GM23338 (cell line): ENCODE results near the gene CRY1. TPM values are rescaled to one million over a fixed set of nuclear protein-coding genes. Genes with fewer than 3 reads are reported as not detected.
"Not testable (repeated sequence)": the region's sequence is repeated elsewhere in the genome, so short reads cannot be mapped to it uniquely, and the experiment has no call there.

Experiments
- ATAC-seq: fragments of 200-7000 bp; cut with Tn5 transposase; 3 replicates; pipeline ENCODE4 v1.9.1; 2020
- DNase-seq: peaks from one replicate; pipeline ENCODE4 v3.0.0-alpha.2; 2015; ENCODE audit warnings: low spot score
- H2AFZ ChIP-seq: fragments of 200-600 bp; sonication (generic); 2 replicates; pipeline ENCODE4 v1.8.0; 2016; ENCODE audit warnings: antibody characterized with exemption, mild to moderate bottlenecking, moderate library complexity
- H3F3A ChIP-seq: fragments of 200-600 bp; sonication (generic); replicated peaks from 2 replicates; pipeline ENCODE4 v1.8.0; 2017; ENCODE audit warnings: antibody characterized with exemption, mixed run types, low read depth
- H3K27ac ChIP-seq: fragments of 200-600 bp; sonication (generic); 2 replicates; pipeline ENCODE4 v1.6.1; 2016; ENCODE audit warnings: low read depth
- H3K27me3 ChIP-seq: fragments of 200-600 bp; sonication (generic); 2 replicates; pipeline ENCODE4 v1.8.0; 2016; ENCODE audit warnings: mild to moderate bottlenecking, mixed run types, moderate library complexity; ENCODE audit not compliant: insufficient read depth
- H3K36me3 ChIP-seq: fragments of 200-600 bp; sonication (generic); 2 replicates; pipeline ENCODE4 v1.8.0; 2016; ENCODE audit warnings: mild to moderate bottlenecking; ENCODE audit not compliant: insufficient read depth
- H3K4me1 ChIP-seq: fragments of 200-600 bp; sonication (generic); 2 replicates; pipeline ENCODE4 v1.8.0; 2016; ENCODE audit warnings: mild to moderate bottlenecking, moderate library complexity; ENCODE audit not compliant: insufficient read depth
- H3K4me2 ChIP-seq: fragments of 200-600 bp; sonication (generic); 2 replicates; pipeline ENCODE4 v1.7.1; 2017; ENCODE audit warnings: mixed run types
- H3K4me3 ChIP-seq: fragments of 200-600 bp; sonication (generic); 2 replicates; pipeline ENCODE4 v1.6.1; 2016; ENCODE audit warnings: mixed run types
- H3K79me2 ChIP-seq: fragments of 200-600 bp; sonication (generic); replicated peaks from 2 replicates; pipeline ENCODE4 v1.8.0; 2017; ENCODE audit warnings: mild to moderate bottlenecking; ENCODE audit not compliant: insufficient read depth
- H3K9me2 ChIP-seq: fragments of 200-600 bp; sonication (generic); 2 replicates; pipeline ENCODE4 v1.8.0; 2017; ENCODE audit not compliant: insufficient read depth
- H4K20me1 ChIP-seq: fragments of 200-600 bp; sonication (generic); replicated peaks from 2 replicates; pipeline ENCODE4 v1.8.0; 2017; ENCODE audit warnings: mild to moderate bottlenecking; ENCODE audit not compliant: insufficient read depth
- H3K27ac Mint-ChIP-seq: 2 replicates; pipeline ENCODE4 v1.8.0; 2020; ENCODE audit warnings: inconsistent platforms, mild to moderate bottlenecking, moderate library complexity, mixed read lengths
- H3K27me3 Mint-ChIP-seq: 3 replicates; pipeline ENCODE4 v1.8.0; 2022; ENCODE audit warnings: low read depth, mild to moderate bottlenecking, moderate library complexity, mixed read lengths, inconsistent platforms; ENCODE audit not compliant: insufficient read depth, poor library complexity
- H3K36me3 Mint-ChIP-seq: 3 replicates; pipeline ENCODE4 v1.8.0; 2021; ENCODE audit warnings: low read depth, mild to moderate bottlenecking, inconsistent platforms, moderate library complexity, mixed read lengths
- H3K4me1 Mint-ChIP-seq: 3 replicates; pipeline ENCODE4 v1.8.0; 2020; ENCODE audit warnings: mild to moderate bottlenecking, inconsistent platforms, mixed read lengths
- H3K4me3 Mint-ChIP-seq: 3 replicates; pipeline ENCODE4 v1.8.0; 2021; ENCODE audit warnings: moderate library complexity, mild to moderate bottlenecking, inconsistent platforms, mixed read lengths
- H3K9me3 Mint-ChIP-seq: 3 replicates; pipeline ENCODE4 v1.8.0; 2020; ENCODE audit warnings: moderate library complexity, mild to moderate bottlenecking, inconsistent platforms, mixed read lengths
- CREB1 ChIP-seq: fragments of 250-450 bp; sonication (Bioruptor Pico); IDR thresholded peaks from 2 replicates; pipeline ENCODE4 v1.5.0; 2020; ENCODE audit warnings: low read depth, mild to moderate bottlenecking, moderate library complexity
- ETS1 ChIP-seq: IDR thresholded peaks from 2 replicates; pipeline ENCODE4 v1.6.1; 2016; ENCODE audit warnings: antibody characterized with exemption
- EZH2phosphoT487 ChIP-seq: fragments of 200-600 bp; sonication (generic); IDR thresholded peaks from one replicate; pipeline ENCODE4 v1.8.1; 2018; ENCODE audit warnings: antibody characterized with exemption; ENCODE audit not compliant: unreplicated experiment
- JUNB ChIP-seq: IDR thresholded peaks from one replicate; pipeline ENCODE4 v1.6.1; 2016; ENCODE audit warnings: antibody characterized with exemption; ENCODE audit not compliant: unreplicated experiment
- NANOG ChIP-seq: IDR thresholded peaks from 2 replicates; pipeline ENCODE4 v1.6.1; 2016; ENCODE audit warnings: antibody characterized with exemption, borderline replicate concordance
- POLR2AphosphoS5 ChIP-seq: IDR thresholded peaks from 2 replicates; pipeline ENCODE4 v1.6.1; 2016; ENCODE audit warnings: antibody characterized with exemption, low read depth
- REST ChIP-seq: IDR thresholded peaks from one replicate; pipeline ENCODE4 v1.6.1; 2018; ENCODE audit warnings: antibody characterized with exemption; ENCODE audit not compliant: unreplicated experiment
- STAT1 ChIP-seq: IDR thresholded peaks from one replicate; pipeline ENCODE4 v1.6.1; 2016; ENCODE audit warnings: antibody characterized with exemption; ENCODE audit not compliant: unreplicated experiment
- ZNF331 ChIP-seq: fragments of 250-450 bp; sonication (Bioruptor Pico); IDR thresholded peaks from 2 replicates; pipeline ENCODE4 v1.5.0; 2020; ENCODE audit warnings: low read depth, mild to moderate bottlenecking, moderate library complexity
- polyA plus RNA-seq: library from polyadenylated mRNA; unstranded; fragments of >200 nt; fragmentation: Nextera tagmentation; extraction: Ambion mirVana; gene quantifications from 2 replicates; pipeline ENCODE4 v1.2.1, GENCODE V29; 2016
- total RNA-seq: library from RNA; depleted of rRNA; stranded (reverse); fragments of >200 nt; shearing (Covaris generic); gene quantifications from 2 replicates; pipeline ENCODE4 v1.2.3, GENCODE V29; 2014

The CRY1 gene
- total and polyA plus RNA-seq, 2 experiments from 2014 or later: 27.7 to 28.2 TPM

- no peaks in the 10 kb centered on the region for H3K79me2 ChIP-seq
- ATAC-seq: no peak
- Mint-ChIP-seq H3K4me3 (no peak overlapping the region), H3K36me3 (peaks cover 21% of the 10 kb centered on the region), H3K9me3 (no peaks in the 10 kb centered on the region), H3K27me3 (peaks cover 2% of the 10 kb centered on the region), H3K4me1 (no peaks in the 10 kb centered on the region), H3K27ac (no peak overlapping the region)
- H3K4me3 ChIP-seq: no peak overlapping the region
- no peak for DNase-seq
- no peak overlapping the region for H3K27ac ChIP-seq
- H3K27me3 ChIP-seq: no peaks in the 10 kb centered on the region
- no peaks in the 10 kb centered on the region for H3F3A ChIP-seq
- H3K9me2 ChIP-seq: no peaks in the 10 kb centered on the region
- H3K4me2 ChIP-seq: no peak overlapping the region
- no peaks in the 10 kb centered on the region; the same call in 1 of the 2 replicates for H3K36me3 ChIP-seq
- H3K4me1 ChIP-seq: no peaks in the 10 kb centered on the region
- TF ChIP-seq REST (no peak), ZNF331 (CRISPR knock-in tag) (no peak), ETS1 (no peak), POLR2AphosphoS5 (no peak), JUNB (no peak), CREB1 (CRISPR knock-in tag) (no peak), EZH2phosphoT487 (no peak), STAT1 (no peak)
- no peak overlapping the region for H2AFZ ChIP-seq
- H4K20me1 ChIP-seq: no peaks in the 10 kb centered on the region
Observed at GRCh38 chr12:106999446-106999845, 93.9 kb downstream of the CRY1 start.

- H3K4me3 ChIP-seq: no peak overlapping the region
- ATAC-seq (no peak), DNase-seq (no peak)
- peaks cover 20% of the 10 kb centered on the region for H3K36me3 Mint-ChIP-seq
- H3K4me1 ChIP-seq: no peaks in the 10 kb centered on the region
- H3K4me2 ChIP-seq: no peak overlapping the region
- H3K27ac ChIP-seq: no peak overlapping the region
- no peaks in the 10 kb centered on the region for H3K79me2 ChIP-seq
- no peak overlapping the region for H2AFZ ChIP-seq
- H3K4me3 Mint-ChIP-seq: no peak overlapping the region
- no peaks in the 10 kb centered on the region for H3K9me3 Mint-ChIP-seq
- no peaks in the 10 kb centered on the region for H3K9me2 ChIP-seq
- H3K36me3 ChIP-seq: no peaks in the 10 kb centered on the region; the same call in 1 of the 2 replicates
- no peaks in the 10 kb centered on the region for H3K4me1 Mint-ChIP-seq
- no peaks in the 10 kb centered on the region for H3K27me3 ChIP-seq
- no peaks in the 10 kb centered on the region for H3F3A ChIP-seq
- no peak overlapping the region for H3K27ac Mint-ChIP-seq
- TF ChIP-seq NANOG (no peak), POLR2AphosphoS5 (no peak)
- H4K20me1 ChIP-seq: no peaks in the 10 kb centered on the region
- H3K27me3 Mint-ChIP-seq: peaks cover 2% of the 10 kb centered on the region
Observed at GRCh38 chr12:106997916-106998315, 95.4 kb downstream of the CRY1 start.

- H3K36me3 Mint-ChIP-seq: peaks cover 15% of the 10 kb centered on the region
- not testable (repeated sequence) for H3K36me3 ChIP-seq, H3K27ac ChIP-seq, H3K9me2 ChIP-seq, H3K4me3 ChIP-seq, H3K4me3 Mint-ChIP-seq, H3K4me1 ChIP-seq, DNase-seq, H3K4me1 Mint-ChIP-seq, H3F3A ChIP-seq, H3K27ac Mint-ChIP-seq, ATAC-seq, H4K20me1 ChIP-seq, H3K9me3 Mint-ChIP-seq, H3K27me3 ChIP-seq, H3K4me2 ChIP-seq, H3K27me3 Mint-ChIP-seq, H2AFZ ChIP-seq, H3K79me2 ChIP-seq
Observed at GRCh38 chr12:106996102-106996501, 97.2 kb downstream of the CRY1 start.
